Liver (tissue), 9 donors: ENCODE results near the gene IGF2BP1. TPM values are rescaled to one million over a fixed set of nuclear protein-coding genes. Genes with fewer than 3 reads are reported as not detected.

Experiments used
- DNase-seq: peaks from one replicate; pipeline ENCODE4 v3.0.0-alpha.2; 2017; ENCODE audit warnings: low spot score
- H3K27ac ChIP-seq, 2 donors: one replicate each; pipeline ENCODE4 v1.7.0; 2013; ENCODE audit warnings: inconsistent platforms in 2 of 2, low read length in 2 of 2, control low read depth in 1 of 2, low read depth in 1 of 2, mild to moderate bottlenecking in 1 of 2
- H3K27me3 ChIP-seq, 4 donors: one replicate each; pipeline versions ENCODE4 v1.6.1 to v1.7.0; 2013; ENCODE audit warnings: low read length in 3 of 4, inconsistent platforms in 1 of 4, mild to moderate bottlenecking in 1 of 4, moderate library complexity in 1 of 4; ENCODE audit not compliant: control insufficient read depth in 4 of 4, insufficient read depth in 4 of 4
- H3K36me3 ChIP-seq, 4 donors: one replicate each; pipeline versions ENCODE4 v1.6.1 to v1.7.0; 2013; ENCODE audit warnings: low read length in 3 of 4, mild to moderate bottlenecking in 3 of 4, low read depth in 1 of 4, moderate library complexity in 1 of 4; ENCODE audit not compliant: control insufficient read depth in 4 of 4, insufficient read depth in 3 of 4
- H3K4me1 ChIP-seq, 4 donors: one replicate each; pipeline versions ENCODE4 v1.6.1 to v1.7.0; 2013; ENCODE audit warnings: low read length in 3 of 4, mild to moderate bottlenecking in 3 of 4, moderate library complexity in 1 of 4; ENCODE audit not compliant: control insufficient read depth in 4 of 4, insufficient read depth in 4 of 4
- H3K4me3 ChIP-seq, 3 donors: one replicate each; pipeline versions ENCODE4 v1.6.1 to v1.7.0; 2013; ENCODE audit warnings: low read length in 3 of 3, control low read depth in 1 of 3, low read depth in 1 of 3, mild to moderate bottlenecking in 1 of 3
- H3K9ac ChIP-seq, 2 donors: one replicate each; pipeline ENCODE4 v1.7.0; 2013; ENCODE audit warnings: low read length in 2 of 2, mild to moderate bottlenecking in 2 of 2, moderate library complexity in 2 of 2, control low read depth in 1 of 2, low read depth in 1 of 2
- H3K9me3 ChIP-seq, 4 donors: one replicate each; pipeline versions ENCODE4 v1.6.1 to v1.7.0; 2013; ENCODE audit warnings: low read length in 3 of 4; ENCODE audit not compliant: control insufficient read depth in 4 of 4
- EGR1 ChIP-seq, 2 donors: IDR thresholded peaks; 2 replicates each; pipeline ENCODE4 v1.6.1; 2016 to 2018; ENCODE audit warnings: antibody characterized with exemption in 2 of 2, low read depth in 2 of 2
- FOXA1 ChIP-seq: IDR thresholded peaks from 2 replicates; pipeline ENCODE4 v1.6.1; 2016; ENCODE audit warnings: antibody characterized with exemption
- FOXA2 ChIP-seq: IDR thresholded peaks from 2 replicates; pipeline ENCODE4 v1.6.1; 2016; ENCODE audit warnings: antibody characterized with exemption
- GABPA ChIP-seq, 2 donors: IDR thresholded peaks in 1 of 2; conservative IDR thresholded peaks in 1 of 2; 2 replicates each; pipeline ENCODE4 v1.6.1; 2016; ENCODE audit warnings: antibody characterized with exemption in 2 of 2, mild to moderate bottlenecking in 1 of 2, moderate library complexity in 1 of 2
- HNF4A ChIP-seq, 2 donors: conservative IDR thresholded peaks; 2 replicates each; pipeline ENCODE4 v1.6.1; 2016; ENCODE audit warnings: antibody characterized with exemption in 2 of 2, mild to moderate bottlenecking in 2 of 2
- HNF4G ChIP-seq: IDR thresholded peaks from 2 replicates; pipeline ENCODE4 v1.6.1; 2016; ENCODE audit warnings: antibody characterized with exemption
- NR2F2 ChIP-seq: IDR thresholded peaks from 2 replicates; pipeline ENCODE4 v1.6.1; 2016; ENCODE audit warnings: antibody characterized with exemption
- RAD21 ChIP-seq, 2 donors: IDR thresholded peaks; 2 replicates each; pipeline ENCODE4 v1.6.1; 2016; ENCODE audit warnings: antibody characterized with exemption in 2 of 2, mild to moderate bottlenecking in 2 of 2
- SP1 ChIP-seq: IDR thresholded peaks from 2 replicates; pipeline ENCODE4 v1.6.1; 2018; ENCODE audit warnings: antibody characterized with exemption, mild to moderate bottlenecking
- TAF1 ChIP-seq: conservative IDR thresholded peaks from 2 replicates; pipeline ENCODE4 v1.6.1; 2016; ENCODE audit warnings: antibody characterized with exemption, mild to moderate bottlenecking
- YY1 ChIP-seq: IDR thresholded peaks from 2 replicates; pipeline ENCODE4 v1.6.1; 2016; ENCODE audit warnings: antibody characterized with exemption, mild to moderate bottlenecking
- WGBS: extraction: QIAGEN DNeasy Blood & Tissue Kit; methylation state at CpG from one replicate; pipeline ENCODE4 v1.1.7; 2013; 5-methylcytosine and 5-hydroxymethylcytosine counted together
- polyA plus RNA-seq, 2 donors: library from polyadenylated mRNA; stranded (reverse) in 1 of 2; unstranded in 1 of 2; fragments of 200-250 nt in 1 of 2; fragments of >200 nt in 1 of 2; fragmentation: Nextera tagmentation in 1 of 2; extraction: Ambion mirVana in 1 of 2; gene quantifications; one replicate each; pipeline versions ENCODE4 v1.2.1 to v1.2.3, GENCODE V29; 2013 to 2015
- total RNA-seq, 2 donors: library from RNA; depleted of rRNA; stranded (reverse); fragments of >200 nt; gene quantifications; one replicate each; pipeline ENCODE4 v1.2.3, GENCODE V29; 2014
- TF ChIP-seq, protein P1 (sequence below): IDR thresholded peaks from 2 replicates; pipeline ENCODE4 v1.6.1; 2016; ENCODE audit warnings: antibody characterized with exemption, mild to moderate bottlenecking
- TF ChIP-seq, protein P2 (sequence below): IDR thresholded peaks from 2 replicates; pipeline ENCODE4 v1.6.1; 2016; ENCODE audit warnings: antibody characterized with exemption
- TF ChIP-seq, protein P3 (sequence below): IDR thresholded peaks from 2 replicates; pipeline ENCODE4 v1.6.1; 2016; ENCODE audit warnings: antibody characterized with exemption
- TF ChIP-seq, protein P4 (sequence below): IDR thresholded peaks from 2 replicates; pipeline ENCODE4 v1.6.1; 2016; ENCODE audit warnings: antibody characterized with exemption
- donor health status: healthy.
- donor health status: healthy.
- donor health status: healthy.
- donor health status: healthy.
- donor health status: healthy.

The IGF2BP1 gene
- total and polyA plus RNA-seq, 4 donors, result 22.6 TPM; not detected in 3

DNA sequence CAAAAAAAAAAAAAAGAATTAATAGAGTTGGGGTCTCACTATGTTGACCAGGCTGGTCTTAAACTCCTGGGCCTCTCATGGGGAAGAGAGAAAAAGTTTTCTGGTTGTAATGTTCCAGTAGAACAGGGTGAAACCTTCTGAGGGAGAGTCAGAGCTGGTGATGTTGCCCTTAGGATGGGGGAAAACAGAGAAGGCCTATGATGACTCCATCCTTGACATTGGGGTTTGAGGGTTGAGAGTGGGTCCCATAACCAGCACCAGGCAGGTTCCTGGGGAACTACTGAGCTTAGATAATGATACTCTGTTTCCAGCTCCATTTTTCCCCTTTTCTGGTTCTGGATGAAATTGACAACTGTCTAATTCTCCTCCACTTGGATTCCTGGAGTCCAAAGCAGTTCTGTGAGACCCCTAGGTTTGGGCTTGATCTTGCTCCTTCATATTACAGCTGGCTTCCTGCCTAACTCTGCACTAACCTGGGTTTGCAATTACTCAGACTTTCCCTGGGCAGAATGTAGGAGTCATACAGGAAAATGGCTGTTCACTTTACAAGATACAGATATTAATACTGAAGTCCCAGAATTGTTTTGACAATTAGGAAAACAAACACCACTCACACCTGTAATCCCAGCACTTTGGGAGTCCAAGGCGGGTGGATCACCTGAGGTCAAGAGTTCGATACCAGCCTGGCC lies 72.5 kb downstream of the IGF2BP1 start (continued):
- TF ChIP-seq, protein P1, sequence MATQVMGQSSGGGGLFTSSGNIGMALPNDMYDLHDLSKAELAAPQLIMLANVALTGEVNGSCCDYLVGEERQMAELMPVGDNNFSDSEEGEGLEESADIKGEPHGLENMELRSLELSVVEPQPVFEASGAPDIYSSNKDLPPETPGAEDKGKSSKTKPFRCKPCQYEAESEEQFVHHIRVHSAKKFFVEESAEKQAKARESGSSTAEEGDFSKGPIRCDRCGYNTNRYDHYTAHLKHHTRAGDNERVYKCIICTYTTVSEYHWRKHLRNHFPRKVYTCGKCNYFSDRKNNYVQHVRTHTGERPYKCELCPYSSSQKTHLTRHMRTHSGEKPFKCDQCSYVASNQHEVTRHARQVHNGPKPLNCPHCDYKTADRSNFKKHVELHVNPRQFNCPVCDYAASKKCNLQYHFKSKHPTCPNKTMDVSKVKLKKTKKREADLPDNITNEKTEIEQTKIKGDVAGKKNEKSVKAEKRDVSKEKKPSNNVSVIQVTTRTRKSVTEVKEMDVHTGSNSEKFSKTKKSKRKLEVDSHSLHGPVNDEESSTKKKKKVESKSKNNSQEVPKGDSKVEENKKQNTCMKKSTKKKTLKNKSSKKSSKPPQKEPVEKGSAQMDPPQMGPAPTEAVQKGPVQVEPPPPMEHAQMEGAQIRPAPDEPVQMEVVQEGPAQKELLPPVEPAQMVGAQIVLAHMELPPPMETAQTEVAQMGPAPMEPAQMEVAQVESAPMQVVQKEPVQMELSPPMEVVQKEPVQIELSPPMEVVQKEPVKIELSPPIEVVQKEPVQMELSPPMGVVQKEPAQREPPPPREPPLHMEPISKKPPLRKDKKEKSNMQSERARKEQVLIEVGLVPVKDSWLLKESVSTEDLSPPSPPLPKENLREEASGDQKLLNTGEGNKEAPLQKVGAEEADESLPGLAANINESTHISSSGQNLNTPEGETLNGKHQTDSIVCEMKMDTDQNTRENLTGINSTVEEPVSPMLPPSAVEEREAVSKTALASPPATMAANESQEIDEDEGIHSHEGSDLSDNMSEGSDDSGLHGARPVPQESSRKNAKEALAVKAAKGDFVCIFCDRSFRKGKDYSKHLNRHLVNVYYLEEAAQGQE, result no peak
- TF ChIP-seq EGR1 (IDR thresholded peaks at IDR 0.05; ENCODE audit: low read depth in 2 of 2) (no peak), FOXA1 (no peak), NR2F2 (no peak), HNF4G (no peak), HNF4A (conservative IDR thresholded peaks at IDR 0.05) (no peak), SP1 (no peak), TAF1 (no peak)
- TF ChIP-seq, protein P2, sequence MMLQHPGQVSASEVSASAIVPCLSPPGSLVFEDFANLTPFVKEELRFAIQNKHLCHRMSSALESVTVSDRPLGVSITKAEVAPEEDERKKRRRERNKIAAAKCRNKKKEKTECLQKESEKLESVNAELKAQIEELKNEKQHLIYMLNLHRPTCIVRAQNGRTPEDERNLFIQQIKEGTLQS, result no peak

DNA sequence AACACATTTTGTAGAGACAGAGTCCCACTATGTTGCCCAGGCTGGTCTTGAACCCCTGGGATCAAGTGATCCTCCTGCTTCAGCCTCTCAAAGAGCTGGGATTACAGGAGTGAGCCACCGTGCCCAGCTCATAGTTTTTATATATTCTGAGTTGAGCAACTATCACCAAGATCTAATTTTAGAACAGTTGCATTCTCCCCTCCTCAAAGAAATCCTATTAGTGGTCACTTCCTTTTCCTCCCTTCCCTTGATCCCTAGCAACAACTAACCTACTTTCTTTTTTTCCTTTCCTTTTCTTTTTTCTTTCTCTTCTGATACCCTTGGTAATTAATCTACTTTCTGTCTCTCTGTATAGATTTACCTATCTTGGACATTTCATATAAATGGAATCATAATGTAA lies 73.9 kb downstream of the IGF2BP1 start:
- TF ChIP-seq HNF4G (no peak), SP1 (no peak)
- Histone ChIP-seq H3K4me3 (no peak overlapping the region), H3K27ac (no peak overlapping the region), H3K27me3 (no peaks in the 10 kb centered on the region), H3K9ac (no peak overlapping the region), H3K36me3 (no peaks in the 10 kb centered on the region), H3K4me1 (no peaks in the 10 kb centered on the region), H3K9me3 (no peaks in the 10 kb centered on the region)
- DNase-seq, result no peak
- WGBS, result 57% methylated on average over 1 of the region's 1 CpG

DNA sequence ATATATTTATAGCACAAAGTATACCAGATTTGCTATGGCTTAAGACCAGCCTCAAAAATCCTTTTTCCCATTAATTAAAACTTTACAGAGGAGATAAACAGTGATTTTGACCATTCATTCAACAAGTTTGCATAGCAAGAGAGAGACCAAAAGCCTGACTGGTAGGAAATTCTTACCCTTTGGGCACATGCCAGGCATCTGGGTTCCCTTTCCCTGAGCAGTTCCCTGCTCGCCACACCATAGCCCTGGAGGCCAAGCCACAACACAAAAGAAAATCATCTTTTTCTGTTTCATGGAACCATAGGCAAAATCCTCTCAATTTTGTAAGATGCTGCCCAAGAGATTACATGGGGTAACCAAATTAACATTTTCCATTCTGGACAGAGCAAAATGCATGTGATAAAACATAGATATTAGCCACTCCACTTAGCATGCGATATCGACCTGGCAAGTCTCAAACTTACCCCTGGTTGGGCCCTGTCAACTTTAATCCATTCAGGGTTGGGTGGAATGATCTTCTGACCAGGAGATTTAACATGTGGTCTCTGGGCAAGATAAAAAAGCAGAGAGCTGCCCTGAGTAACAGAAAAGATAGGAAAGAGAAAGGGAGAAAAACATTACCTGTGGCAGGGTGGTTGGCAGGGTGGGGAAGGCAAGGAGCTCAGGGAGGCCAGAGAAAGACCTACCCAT lies 77.8 kb downstream of the IGF2BP1 start:
- H3K36me3 ChIP-seq, result no peaks in the 10 kb centered on the region
- TF ChIP-seq FOXA2, result no peak
- TF ChIP-seq RAD21 (IDR thresholded peaks at IDR 0.05), result no peak
- TF ChIP-seq, protein P3, sequence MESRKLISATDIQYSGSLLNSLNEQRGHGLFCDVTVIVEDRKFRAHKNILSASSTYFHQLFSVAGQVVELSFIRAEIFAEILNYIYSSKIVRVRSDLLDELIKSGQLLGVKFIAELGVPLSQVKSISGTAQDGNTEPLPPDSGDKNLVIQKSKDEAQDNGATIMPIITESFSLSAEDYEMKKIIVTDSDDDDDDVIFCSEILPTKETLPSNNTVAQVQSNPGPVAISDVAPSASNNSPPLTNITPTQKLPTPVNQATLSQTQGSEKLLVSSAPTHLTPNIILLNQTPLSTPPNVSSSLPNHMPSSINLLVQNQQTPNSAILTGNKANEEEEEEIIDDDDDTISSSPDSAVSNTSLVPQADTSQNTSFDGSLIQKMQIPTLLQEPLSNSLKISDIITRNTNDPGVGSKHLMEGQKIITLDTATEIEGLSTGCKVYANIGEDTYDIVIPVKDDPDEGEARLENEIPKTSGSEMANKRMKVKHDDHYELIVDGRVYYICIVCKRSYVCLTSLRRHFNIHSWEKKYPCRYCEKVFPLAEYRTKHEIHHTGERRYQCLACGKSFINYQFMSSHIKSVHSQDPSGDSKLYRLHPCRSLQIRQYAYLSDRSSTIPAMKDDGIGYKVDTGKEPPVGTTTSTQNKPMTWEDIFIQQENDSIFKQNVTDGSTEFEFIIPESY, result no peak
- no peak for TF ChIP-seq SP1
- TF ChIP-seq YY1, result no peak
- TF ChIP-seq EGR1 (IDR thresholded peaks at IDR 0.05; ENCODE audit: low read depth in 2 of 2), result no peak
- TF ChIP-seq, protein P1, result no peak
- no peak for TF ChIP-seq HNF4A (conservative IDR thresholded peaks at IDR 0.05)
- TF ChIP-seq FOXA1, result no peak
- TF ChIP-seq NR2F2, result no peak
- TF ChIP-seq GABPA (IDR thresholded peaks at IDR 0.05 in 1 of 2, conservative IDR thresholded peaks at IDR 0.05 in 1 of 2), result no peak
- TF ChIP-seq, protein P4, sequence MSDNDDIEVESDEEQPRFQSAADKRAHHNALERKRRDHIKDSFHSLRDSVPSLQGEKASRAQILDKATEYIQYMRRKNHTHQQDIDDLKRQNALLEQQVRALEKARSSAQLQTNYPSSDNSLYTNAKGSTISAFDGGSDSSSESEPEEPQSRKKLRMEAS, result no peak
- TF ChIP-seq TAF1, result no peak
- WGBS, result 91% methylated on average over 3 of the region's 3 CpGs
- no peak overlapping the region for H3K4me3 ChIP-seq
- no peak for DNase-seq
- no peak overlapping the region for H3K9ac ChIP-seq
- peaks cover 0 to 2% (median 0%) of the 10 kb centered on the region in 4 donors for H3K4me1 ChIP-seq
- no peaks in the 10 kb centered on the region for H3K27me3 ChIP-seq
- H3K27ac ChIP-seq, result no peak overlapping the region
- H3K9me3 ChIP-seq, result no peaks in the 10 kb centered on the region
